ENCODE results near the gene SMIM9. TPM values are rescaled to one million over a fixed set of nuclear protein-coding genes. Genes with fewer than 3 reads are reported as not detected.

The SMIM9 gene
- polyA plus RNA-seq, 1 donor (not counting 4 experiments of a cell fraction or from before 2014, with no cell fraction given) = not detected

- Histone ChIP-seq H4K20me1 (ENCODE audit: control insufficient read depth, extremely low read depth, insufficient read depth, low read length) (no peaks in the 10 kb centered on the region), H3K79me2 (ENCODE audit: control insufficient read depth, insufficient read depth, low read length) (no peaks in the 10 kb centered on the region), H3K4me3 (ENCODE audit: control insufficient read depth in 2 of 3, extremely low read depth in 1 of 3, insufficient read depth in 2 of 3, low read depth in 1 of 3, low read length in 3 of 3) (no peak overlapping the region), H2AFZ (ENCODE audit: control insufficient read depth, low read length) (no peak overlapping the region), H3K36me3 (ENCODE audit: control insufficient read depth in 2 of 2, extremely low read depth in 1 of 2, insufficient read depth in 2 of 2, low read length in 2 of 2) (no peaks in the 10 kb centered on the region), H3K27ac (ENCODE audit: control insufficient read depth, insufficient read depth, low read length) (no peak overlapping the region), H3K4me1 (ENCODE audit: control insufficient read depth, extremely low read depth, insufficient read depth, low read length) (peaks cover 7% of the 10 kb centered on the region), H3K9me3 (ENCODE audit: control insufficient read depth, low read depth, low read length) (no peaks in the 10 kb centered on the region), H3K4me2 (ENCODE audit: control insufficient read depth, extremely low read depth, insufficient read depth, low read depth, low read length) (no peak overlapping the region), H3K9ac (ENCODE audit: control insufficient read depth, extremely low read depth, insufficient read depth, low read length) (no peak overlapping the region), H3K9me1 (ENCODE audit: control insufficient read depth, extremely low read depth, insufficient read depth, low read length) (no peaks in the 10 kb centered on the region), H3K27me3 (ENCODE audit: control insufficient read depth, extremely low read depth, insufficient read depth, low read length) (no peaks in the 10 kb centered on the region)
- FAIRE-seq (no peak), DNase-seq (ENCODE audit: low read depth, low spot score) (no peak)
- dilution Hi-C loops (cut with MboI; ENCODE audit: extremely low pct_ligation_motif_present, low sequenced_read_pairs) = no loop called here
- no peak for TF ChIP-seq CTCF (optimal IDR thresholded peaks at IDR 0.05 in 1 of 3, IDR thresholded peaks at IDR 0.05 in 1 of 3, conservative IDR thresholded peaks at IDR 0.05 in 1 of 3; ENCODE audit: extremely low read depth in 1 of 3, insufficient read depth in 2 of 3, low read length in 3 of 3)
- TF ChIP-seq EZH2 (IDR thresholded peaks at IDR 0.05; ENCODE audit: low read length) = no peak
Measured at GRCh38 chrX:154802947-154803346, 31.5 kb downstream of the SMIM9 start.

- Histone ChIP-seq H3K4me2 (ENCODE audit: control insufficient read depth, extremely low read depth, insufficient read depth, low read depth, low read length) (no peak overlapping the region), H3K9me1 (ENCODE audit: control insufficient read depth, extremely low read depth, insufficient read depth, low read length) (no peaks in the 10 kb centered on the region), H3K9me3 (ENCODE audit: control insufficient read depth, low read depth, low read length) (no peaks in the 10 kb centered on the region), H3K36me3 (ENCODE audit: control insufficient read depth in 2 of 2, extremely low read depth in 1 of 2, insufficient read depth in 2 of 2, low read length in 2 of 2) (no peaks in the 10 kb centered on the region), H3K27me3 (ENCODE audit: control insufficient read depth, extremely low read depth, insufficient read depth, low read length) (no peaks in the 10 kb centered on the region), H3K79me2 (ENCODE audit: control insufficient read depth, insufficient read depth, low read length) (no peaks in the 10 kb centered on the region), H3K4me3 (ENCODE audit: control insufficient read depth in 2 of 3, extremely low read depth in 1 of 3, insufficient read depth in 2 of 3, low read depth in 1 of 3, low read length in 3 of 3) (no peak overlapping the region), H3K9ac (ENCODE audit: control insufficient read depth, extremely low read depth, insufficient read depth, low read length) (no peak overlapping the region), H4K20me1 (ENCODE audit: control insufficient read depth, extremely low read depth, insufficient read depth, low read length) (no peaks in the 10 kb centered on the region), H3K27ac (ENCODE audit: control insufficient read depth, insufficient read depth, low read length) (no peak overlapping the region), H2AFZ (ENCODE audit: control insufficient read depth, low read length) (no peak overlapping the region), H3K4me1 (ENCODE audit: control insufficient read depth, extremely low read depth, insufficient read depth, low read length) (peaks cover 4% of the 10 kb centered on the region)
- TF ChIP-seq EZH2 (IDR thresholded peaks at IDR 0.05; ENCODE audit: low read length) (no peak), CTCF (optimal IDR thresholded peaks at IDR 0.05 in 1 of 3, IDR thresholded peaks at IDR 0.05 in 1 of 3, conservative IDR thresholded peaks at IDR 0.05 in 1 of 3; ENCODE audit: extremely low read depth in 1 of 3, insufficient read depth in 2 of 3, low read length in 3 of 3) (no peak)
- DNase-seq (ENCODE audit: low read depth, low spot score) (no peak), FAIRE-seq (no peak)
- dilution Hi-C loops (cut with MboI; ENCODE audit: extremely low pct_ligation_motif_present, low sequenced_read_pairs) = no loop called here
Measured at GRCh38 chrX:154800478-154801210, 33.8 kb downstream of the SMIM9 start.
